Measurements from ENCODE around the gene PMEPA1. TPM values are rescaled to one million over a fixed set of nuclear protein-coding genes. Genes with fewer than 3 reads are reported as not detected.

Gene PMEPA1
- total RNA-seq, 1 donor from 2014 or later, result 49.4 TPM

DNA sequence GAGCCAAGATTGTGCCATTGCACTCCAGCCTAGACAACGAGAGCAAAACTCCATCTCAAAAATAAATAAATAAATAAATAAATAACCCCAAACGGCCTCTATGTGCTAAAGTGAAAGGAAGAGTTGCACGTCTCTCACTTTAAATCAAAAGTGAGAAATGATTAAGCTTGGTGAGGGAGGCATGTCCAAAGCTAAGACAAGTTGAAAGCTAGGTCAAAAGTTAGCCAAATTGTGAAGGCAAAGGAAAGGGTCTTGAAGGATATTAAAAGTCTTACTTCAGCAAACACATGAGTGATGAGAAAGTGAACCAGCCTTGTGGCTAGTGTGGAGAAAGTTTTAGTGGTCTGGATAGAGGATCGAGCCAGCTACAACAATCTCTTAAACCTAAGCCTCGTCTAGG lies 103.9 kb downstream of the PMEPA1 start:
- no peak overlapping the region for H2AFZ ChIP-seq (ENCODE audit: low read depth, low read length)
- no peaks in the 10 kb centered on the region for H3K36me3 Mint-ChIP-seq (ENCODE audit: low read depth, unreplicated experiment)
- H3K4me2 ChIP-seq (ENCODE audit: low read length), result no peak overlapping the region
- FAIRE-seq, result no peak
- no peak overlapping the region for H3K4me3 ChIP-seq (ENCODE audit: insufficient read depth, low read depth, low read length)
- H4K20me1 ChIP-seq (ENCODE audit: insufficient read depth, low read length), result no peaks in the 10 kb centered on the region
- H3K36me3 ChIP-seq (ENCODE audit: insufficient read depth, low read length), result no peaks in the 10 kb centered on the region
- no peak overlapping the region for H3K27ac Mint-ChIP-seq (ENCODE audit: unreplicated experiment)
- no peak for DNase-seq (ENCODE audit: low read depth)
- no peak overlapping the region for H3K9ac ChIP-seq (ENCODE audit: low read length)
- no peaks in the 10 kb centered on the region for H3K4me1 Mint-ChIP-seq (ENCODE audit: low read depth, unreplicated experiment)
- peaks cover 1% of the 10 kb centered on the region for H3K9me3 Mint-ChIP-seq (ENCODE audit: unreplicated experiment)
- no peak for TF ChIP-seq EZH2 (IDR thresholded peaks at IDR 0.05; ENCODE audit: insufficient read depth, low read length)
- TF ChIP-seq, protein P1, sequence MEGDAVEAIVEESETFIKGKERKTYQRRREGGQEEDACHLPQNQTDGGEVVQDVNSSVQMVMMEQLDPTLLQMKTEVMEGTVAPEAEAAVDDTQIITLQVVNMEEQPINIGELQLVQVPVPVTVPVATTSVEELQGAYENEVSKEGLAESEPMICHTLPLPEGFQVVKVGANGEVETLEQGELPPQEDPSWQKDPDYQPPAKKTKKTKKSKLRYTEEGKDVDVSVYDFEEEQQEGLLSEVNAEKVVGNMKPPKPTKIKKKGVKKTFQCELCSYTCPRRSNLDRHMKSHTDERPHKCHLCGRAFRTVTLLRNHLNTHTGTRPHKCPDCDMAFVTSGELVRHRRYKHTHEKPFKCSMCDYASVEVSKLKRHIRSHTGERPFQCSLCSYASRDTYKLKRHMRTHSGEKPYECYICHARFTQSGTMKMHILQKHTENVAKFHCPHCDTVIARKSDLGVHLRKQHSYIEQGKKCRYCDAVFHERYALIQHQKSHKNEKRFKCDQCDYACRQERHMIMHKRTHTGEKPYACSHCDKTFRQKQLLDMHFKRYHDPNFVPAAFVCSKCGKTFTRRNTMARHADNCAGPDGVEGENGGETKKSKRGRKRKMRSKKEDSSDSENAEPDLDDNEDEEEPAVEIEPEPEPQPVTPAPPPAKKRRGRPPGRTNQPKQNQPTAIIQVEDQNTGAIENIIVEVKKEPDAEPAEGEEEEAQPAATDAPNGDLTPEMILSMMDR (IDR thresholded peaks at IDR 0.05; ENCODE audit: insufficient read depth, low read depth, low read length), result no peak
- H3K79me2 ChIP-seq (ENCODE audit: insufficient read depth, low read length), result no peaks in the 10 kb centered on the region
- no peak overlapping the region for H3K4me3 Mint-ChIP-seq (ENCODE audit: unreplicated experiment)
- H3K4me1 ChIP-seq (ENCODE audit: insufficient read depth, low read length), result no peaks in the 10 kb centered on the region
- H3K27ac ChIP-seq (ENCODE audit: low read depth, low read length), result no peak overlapping the region
- peaks cover 50% of the 10 kb centered on the region for H3K27me3 Mint-ChIP-seq (ENCODE audit: low read depth, unreplicated experiment)
- no peaks in the 10 kb centered on the region for H3K9me3 ChIP-seq (ENCODE audit: insufficient read depth, low read depth, low read length)
- peaks cover 17% of the 10 kb centered on the region for H3K27me3 ChIP-seq (ENCODE audit: insufficient read depth, low read length)

DNA sequence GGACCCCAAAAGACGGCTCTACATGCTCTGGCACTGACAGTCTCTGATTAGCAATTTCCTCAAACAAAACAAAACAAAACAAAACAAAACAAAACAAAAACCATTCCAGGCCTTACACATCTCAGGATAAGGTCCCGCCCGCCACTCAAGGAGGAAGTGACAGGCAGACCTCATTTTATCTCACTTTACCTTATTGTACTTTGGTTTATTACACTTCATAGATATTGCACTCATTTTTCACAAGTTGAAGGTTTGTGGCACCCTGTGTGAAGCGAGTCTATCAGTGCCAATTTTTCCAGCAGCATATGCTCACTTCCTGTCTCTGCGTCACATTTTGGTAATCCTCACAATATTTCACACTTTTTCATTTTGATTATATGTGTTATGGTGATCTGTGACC lies 104.8 kb downstream of the PMEPA1 start:
- Histone ChIP-seq H4K20me1 (ENCODE audit: insufficient read depth, low read length) (no peaks in the 10 kb centered on the region), H3K79me2 (ENCODE audit: insufficient read depth, low read length) (no peaks in the 10 kb centered on the region), H3K4me2 (ENCODE audit: low read length) (no peak overlapping the region), H3K9ac (ENCODE audit: low read length) (no peak overlapping the region), H3K36me3 (ENCODE audit: insufficient read depth, low read length) (no peaks in the 10 kb centered on the region), H3K27me3 (ENCODE audit: insufficient read depth, low read length) (peaks cover 17% of the 10 kb centered on the region), H3K9me3 (ENCODE audit: insufficient read depth, low read depth, low read length) (no peaks in the 10 kb centered on the region), H3K4me1 (ENCODE audit: insufficient read depth, low read length) (no peaks in the 10 kb centered on the region), H3K4me3 (ENCODE audit: insufficient read depth, low read depth, low read length) (no peak overlapping the region), H2AFZ (ENCODE audit: low read depth, low read length) (no peak overlapping the region), H3K27ac (ENCODE audit: low read depth, low read length) (no peak overlapping the region)
- no peak overlapping the region for H3K27ac Mint-ChIP-seq (ENCODE audit: unreplicated experiment)
- H3K27me3 Mint-ChIP-seq (ENCODE audit: low read depth, unreplicated experiment), result peaks cover 43% of the 10 kb centered on the region
- DNase-seq (ENCODE audit: low read depth) (no peak), FAIRE-seq (no peak)
- peaks cover 1% of the 10 kb centered on the region for H3K9me3 Mint-ChIP-seq (ENCODE audit: unreplicated experiment)
- H3K4me1 Mint-ChIP-seq (ENCODE audit: low read depth, unreplicated experiment), result no peaks in the 10 kb centered on the region
- H3K4me3 Mint-ChIP-seq (ENCODE audit: unreplicated experiment), result no peak overlapping the region
- TF ChIP-seq, protein P1 (IDR thresholded peaks at IDR 0.05; ENCODE audit: insufficient read depth, low read depth, low read length), result no peak
- no peak for TF ChIP-seq EZH2 (IDR thresholded peaks at IDR 0.05; ENCODE audit: insufficient read depth, low read length)
- H3K36me3 Mint-ChIP-seq (ENCODE audit: low read depth, unreplicated experiment), result no peaks in the 10 kb centered on the region

DNA sequence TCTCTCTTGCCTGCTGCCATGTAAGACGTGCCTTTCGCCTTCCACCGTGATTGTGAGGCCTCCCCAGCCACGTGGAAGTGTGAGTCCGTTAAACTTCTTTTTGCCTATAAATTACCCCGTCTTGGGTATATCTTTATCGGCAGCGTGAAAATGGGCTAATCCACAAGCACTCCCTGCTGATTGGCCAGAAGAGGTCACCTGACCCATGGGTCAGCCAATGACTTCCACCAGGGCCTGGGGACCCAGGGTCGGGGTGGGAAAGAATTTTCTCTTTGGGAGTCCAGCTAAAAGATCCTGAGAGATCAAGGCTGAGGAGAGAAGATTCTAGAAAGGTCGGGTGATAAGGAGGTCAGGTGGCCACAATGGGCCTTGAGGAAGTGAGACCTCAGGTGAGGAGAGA lies 106.7 kb downstream of the PMEPA1 start:
- Histone ChIP-seq H3K27ac (ENCODE audit: low read depth, low read length) (no peak overlapping the region), H3K9me3 (ENCODE audit: insufficient read depth, low read depth, low read length) (no peaks in the 10 kb centered on the region), H3K4me2 (ENCODE audit: low read length) (no peak overlapping the region), H3K4me3 (ENCODE audit: insufficient read depth, low read depth, low read length) (no peak overlapping the region), H4K20me1 (ENCODE audit: insufficient read depth, low read length) (no peaks in the 10 kb centered on the region), H3K4me1 (ENCODE audit: insufficient read depth, low read length) (no peaks in the 10 kb centered on the region), H2AFZ (ENCODE audit: low read depth, low read length) (no peak overlapping the region), H3K27me3 (ENCODE audit: insufficient read depth, low read length) (peaks cover 17% of the 10 kb centered on the region), H3K36me3 (ENCODE audit: insufficient read depth, low read length) (no peaks in the 10 kb centered on the region), H3K79me2 (ENCODE audit: insufficient read depth, low read length) (no peaks in the 10 kb centered on the region), H3K9ac (ENCODE audit: low read length) (no peak overlapping the region)
- Mint-ChIP-seq H3K9me3 (ENCODE audit: unreplicated experiment) (peaks cover 1% of the 10 kb centered on the region), H3K36me3 (ENCODE audit: low read depth, unreplicated experiment) (no peaks in the 10 kb centered on the region), H3K27me3 (ENCODE audit: low read depth, unreplicated experiment) (peaks cover 38% of the 10 kb centered on the region), H3K4me3 (ENCODE audit: unreplicated experiment) (no peak overlapping the region), H3K4me1 (ENCODE audit: low read depth, unreplicated experiment) (no peaks in the 10 kb centered on the region), H3K27ac (ENCODE audit: unreplicated experiment) (no peak overlapping the region)
- TF ChIP-seq, protein P1 (IDR thresholded peaks at IDR 0.05; ENCODE audit: insufficient read depth, low read depth, low read length), result no peak
- no peak for TF ChIP-seq EZH2 (IDR thresholded peaks at IDR 0.05; ENCODE audit: insufficient read depth, low read length)
- FAIRE-seq (no peak), DNase-seq (ENCODE audit: low read depth) (no peak)
